SK-N-SH treated with all-trans-retinoic acid at 6 μM for 48 hours (cell line): ENCODE measurements around the gene ITPR2.
"Not testable (repeated sequence)": the region's sequence is repeated elsewhere in the genome, so short reads cannot be mapped to it uniquely, and the experiment has no call there.

ENCODE experiments used
- BACH2 ChIP-seq: fragments of 250-450 bp; sonication (Bioruptor Pico); IDR thresholded peaks from 2 replicates; pipeline ENCODE4 v1.9.0; 2021; ENCODE audit warnings: mild to moderate bottlenecking, borderline replicate concordance
- ESRRG ChIP-seq: fragments of 250-450 bp; sonication (Bioruptor Pico); IDR thresholded peaks from 2 replicates; pipeline ENCODE4 v1.6.1; 2021; ENCODE audit warnings: mild to moderate bottlenecking
- GLIS3 ChIP-seq: fragments of 250-450 bp; sonication (Bioruptor Pico); IDR thresholded peaks from 2 replicates; pipeline ENCODE4 v1.5.0; 2020; ENCODE audit warnings: mild to moderate bottlenecking, moderate library complexity
- OSR1 ChIP-seq: fragments of 250-450 bp; sonication (Bioruptor Pico); IDR thresholded peaks from 2 replicates; pipeline ENCODE4 v1.8.0; 2022; ENCODE audit warnings: moderate library complexity, mild to moderate bottlenecking, inconsistent platforms
- RARB ChIP-seq: fragments of 250-450 bp; sonication (Bioruptor Pico); IDR thresholded peaks from 2 replicates; pipeline ENCODE4 v1.8.0; 2021; ENCODE audit warnings: mild to moderate bottlenecking, moderate library complexity
- TF ChIP-seq, protein P1 (sequence below): fragments of 250-450 bp; sonication (Bioruptor Pico); IDR thresholded peaks from 2 replicates; pipeline ENCODE4 v1.5.1; 2021; ENCODE audit warnings: mild to moderate bottlenecking, moderate library complexity
- TF ChIP-seq, protein P2 (sequence below): fragments of 250-450 bp; sonication (Bioruptor Pico); IDR thresholded peaks from 2 replicates; pipeline ENCODE4 v1.8.0; 2020; ENCODE audit warnings: mild to moderate bottlenecking, moderate library complexity, borderline replicate concordance

DNA sequence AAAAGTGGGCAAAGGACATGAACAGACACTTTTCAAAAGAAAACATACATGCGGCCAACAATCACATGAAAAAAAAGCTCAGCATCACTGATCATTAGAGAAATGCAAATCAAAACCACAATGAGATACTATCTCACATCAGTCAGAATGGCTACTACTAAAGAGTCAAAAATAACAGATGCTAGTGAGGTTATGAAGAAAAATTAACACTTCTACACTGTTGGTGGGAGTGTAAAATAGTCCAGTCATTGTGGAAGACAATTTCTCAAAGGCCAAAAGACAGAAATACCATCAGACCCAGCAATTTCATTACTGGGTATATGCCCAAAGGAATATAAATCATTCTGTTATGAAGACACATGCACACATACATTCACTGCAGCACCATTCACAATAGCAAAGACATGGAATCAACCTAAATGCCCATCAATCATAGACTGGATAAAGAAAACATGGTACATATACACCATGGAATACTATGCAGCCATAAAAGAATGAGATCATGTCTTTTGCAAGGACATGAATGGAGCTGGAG, 103.8 kb downstream of the ITPR2 start:
- TF ChIP-seq ESRRG, GLIS3, BACH2, OSR1, RARB (CRISPR knock-in tag): not testable (repeated sequence)
- TF ChIP-seq, protein P1, sequence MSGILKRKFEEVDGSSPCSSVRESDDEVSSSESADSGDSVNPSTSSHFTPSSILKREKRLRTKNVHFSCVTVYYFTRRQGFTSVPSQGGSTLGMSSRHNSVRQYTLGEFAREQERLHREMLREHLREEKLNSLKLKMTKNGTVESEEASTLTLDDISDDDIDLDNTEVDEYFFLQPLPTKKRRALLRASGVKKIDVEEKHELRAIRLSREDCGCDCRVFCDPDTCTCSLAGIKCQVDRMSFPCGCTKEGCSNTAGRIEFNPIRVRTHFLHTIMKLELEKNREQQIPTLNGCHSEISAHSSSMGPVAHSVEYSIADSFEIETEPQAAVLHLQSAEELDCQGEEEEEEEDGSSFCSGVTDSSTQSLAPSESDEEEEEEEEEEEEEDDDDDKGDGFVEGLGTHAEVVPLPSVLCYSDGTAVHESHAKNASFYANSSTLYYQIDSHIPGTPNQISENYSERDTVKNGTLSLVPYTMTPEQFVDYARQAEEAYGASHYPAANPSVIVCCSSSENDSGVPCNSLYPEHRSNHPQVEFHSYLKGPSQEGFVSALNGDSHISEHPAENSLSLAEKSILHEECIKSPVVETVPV, result not testable (repeated sequence)
- TF ChIP-seq, protein P2, sequence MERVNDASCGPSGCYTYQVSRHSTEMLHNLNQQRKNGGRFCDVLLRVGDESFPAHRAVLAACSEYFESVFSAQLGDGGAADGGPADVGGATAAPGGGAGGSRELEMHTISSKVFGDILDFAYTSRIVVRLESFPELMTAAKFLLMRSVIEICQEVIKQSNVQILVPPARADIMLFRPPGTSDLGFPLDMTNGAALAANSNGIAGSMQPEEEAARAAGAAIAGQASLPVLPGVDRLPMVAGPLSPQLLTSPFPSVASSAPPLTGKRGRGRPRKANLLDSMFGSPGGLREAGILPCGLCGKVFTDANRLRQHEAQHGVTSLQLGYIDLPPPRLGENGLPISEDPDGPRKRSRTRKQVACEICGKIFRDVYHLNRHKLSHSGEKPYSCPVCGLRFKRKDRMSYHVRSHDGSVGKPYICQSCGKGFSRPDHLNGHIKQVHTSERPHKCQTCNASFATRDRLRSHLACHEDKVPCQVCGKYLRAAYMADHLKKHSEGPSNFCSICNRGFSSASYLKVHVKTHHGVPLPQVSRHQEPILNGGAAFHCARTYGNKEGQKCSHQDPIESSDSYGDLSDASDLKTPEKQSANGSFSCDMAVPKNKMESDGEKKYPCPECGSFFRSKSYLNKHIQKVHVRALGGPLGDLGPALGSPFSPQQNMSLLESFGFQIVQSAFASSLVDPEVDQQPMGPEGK, result not testable (repeated sequence)
